HG03460 (cell line): Measurements from ENCODE around the gene IFI44.
A peak's percentile ranks its signal among the peaks of the same experiment; 100 is the strongest.

Experiments
- ATAC-seq: cut with Tn5 transposase; IDR thresholded peaks from one replicate; pipeline ENCODE4 v1.9.1; 2021; ENCODE audit not compliant: unreplicated experiment

The IFI44 gene

GRCh38 chr1:78651241-78651640, 1.6 kb downstream of the IFI44 start:
- ATAC-seq = no peak

- no peak for ATAC-seq
Measured at GRCh38 chr1:78652019-78652560, 2.5 kb downstream of the IFI44 start.

GRCh38 chr1:78658901-78659300, 9.3 kb downstream of the IFI44 start:
- no peak for ATAC-seq

GRCh38 chr1:78663923-78664322, 14.3 kb downstream of the IFI44 start:
- ATAC-seq = no peak

- ATAC-seq = no peak
Measured at GRCh38 chr1:78664763-78665162, 15.1 kb downstream of the IFI44 start.

- no peak for ATAC-seq
Measured at GRCh38 chr1:78665809-78666208, 16.2 kb downstream of the IFI44 start.

GRCh38 chr1:78667939-78668338, 18.3 kb downstream of the IFI44 start:
- no peak for ATAC-seq

GRCh38 chr1:78668427-78668826, 18.8 kb downstream of the IFI44 start:
- ATAC-seq = no peak

GRCh38 chr1:78672428-78672827, 22.8 kb downstream of the IFI44 start:
- ATAC-seq = no peak

- ATAC-seq = no peak
Measured at GRCh38 chr1:78673120-78673519, 23.5 kb downstream of the IFI44 start.

- ATAC-seq = no peak
Measured at GRCh38 chr1:78676347-78676982, 26.8 kb downstream of the IFI44 start.

- no peak for ATAC-seq
Measured at GRCh38 chr1:78676993-78677392, 27.4 kb downstream of the IFI44 start.

GRCh38 chr1:78677788-78678187, 28.2 kb downstream of the IFI44 start:
- ATAC-seq = no peak

GRCh38 chr1:78678324-78678723, 28.7 kb downstream of the IFI44 start:
- peak; percentile 85 for ATAC-seq

- no peak for ATAC-seq
Measured at GRCh38 chr1:78681265-78681664, 31.6 kb downstream of the IFI44 start.

- ATAC-seq = no peak
Measured at GRCh38 chr1:78682496-78682895, 32.9 kb downstream of the IFI44 start.

- no peak for ATAC-seq
Measured at GRCh38 chr1:78683079-78683478, 33.4 kb downstream of the IFI44 start.

GRCh38 chr1:78687315-78687714, 37.7 kb downstream of the IFI44 start:
- ATAC-seq = no peak

- ATAC-seq = no peak
Measured at GRCh38 chr1:78687914-78688313, 38.3 kb downstream of the IFI44 start.

GRCh38 chr1:78688697-78689096, 39.1 kb downstream of the IFI44 start:
- ATAC-seq = no peak

- ATAC-seq = no peak
Measured at GRCh38 chr1:78690516-78690915, 40.9 kb downstream of the IFI44 start.

- no peak for ATAC-seq
Measured at GRCh38 chr1:78691995-78692747, 42.5 kb downstream of the IFI44 start.
